GM18517 (cell line): Measurements from ENCODE around the gene PRKN.
"Not testable (repeated sequence)": the region's sequence is repeated elsewhere in the genome, so short reads cannot be mapped to it uniquely, and the experiment has no call there.

Source experiments
- ATAC-seq: cut with Tn5 transposase; IDR thresholded peaks from one replicate; pipeline ENCODE4 v1.9.1; 2021; ENCODE audit warnings: mild to moderate bottlenecking, moderate library complexity; ENCODE audit not compliant: unreplicated experiment

PRKN gene

DNA sequence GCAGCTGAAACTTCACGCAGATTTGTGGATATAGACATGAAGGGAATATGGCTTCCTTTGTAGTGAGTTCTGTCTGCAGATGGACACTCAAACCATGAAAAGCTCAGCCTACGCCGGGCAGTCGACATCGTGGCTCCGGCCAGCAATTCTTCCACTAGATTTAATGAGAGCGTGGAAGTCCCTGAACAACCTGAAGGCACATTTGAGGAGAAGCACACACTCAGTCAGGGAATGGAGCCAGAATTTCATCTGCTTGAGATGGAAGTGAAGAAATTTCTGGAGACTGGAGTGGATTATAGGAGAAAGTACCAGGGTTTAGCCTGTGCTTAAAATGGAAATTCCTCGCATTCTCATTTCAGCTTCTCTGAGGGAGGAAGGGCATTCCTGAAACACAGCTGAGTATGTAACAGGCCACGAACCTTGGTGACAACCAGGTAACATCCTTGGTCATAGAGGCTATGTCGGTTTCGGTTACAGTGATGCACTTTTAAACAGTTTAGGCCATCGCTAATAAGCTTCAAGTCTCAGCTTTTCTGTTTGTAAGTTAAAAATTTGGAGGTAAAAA lies 1373.2 kb downstream of the PRKN start:
- ATAC-seq: no peak

- no peak for ATAC-seq
Measured at GRCh38 chr6:161353208-161353613, 1374.4 kb downstream of the PRKN start.

- no peak for ATAC-seq
Measured at GRCh38 chr6:161351858-161352257, 1375.7 kb downstream of the PRKN start.

DNA sequence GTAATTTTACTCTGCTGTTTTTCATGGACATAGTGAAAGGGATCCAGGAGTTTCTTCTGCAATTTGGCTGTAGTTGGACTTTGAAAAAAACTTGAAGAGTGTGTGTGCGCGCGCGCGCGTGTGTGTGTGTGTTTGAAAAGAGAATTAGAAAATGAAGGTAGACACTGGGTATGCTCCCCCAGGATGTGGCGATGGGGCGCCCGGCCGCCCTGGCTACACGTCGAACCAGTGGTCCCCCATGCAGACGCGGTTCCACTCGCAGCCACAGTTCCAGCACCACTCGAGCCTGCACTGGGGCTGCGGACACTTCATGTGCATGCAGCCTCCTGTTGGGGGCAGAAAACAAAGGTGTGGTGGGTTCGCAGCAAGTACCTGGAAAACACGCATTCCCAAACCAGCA lies 1377.7 kb downstream of the PRKN start:
- no peak for ATAC-seq

DNA sequence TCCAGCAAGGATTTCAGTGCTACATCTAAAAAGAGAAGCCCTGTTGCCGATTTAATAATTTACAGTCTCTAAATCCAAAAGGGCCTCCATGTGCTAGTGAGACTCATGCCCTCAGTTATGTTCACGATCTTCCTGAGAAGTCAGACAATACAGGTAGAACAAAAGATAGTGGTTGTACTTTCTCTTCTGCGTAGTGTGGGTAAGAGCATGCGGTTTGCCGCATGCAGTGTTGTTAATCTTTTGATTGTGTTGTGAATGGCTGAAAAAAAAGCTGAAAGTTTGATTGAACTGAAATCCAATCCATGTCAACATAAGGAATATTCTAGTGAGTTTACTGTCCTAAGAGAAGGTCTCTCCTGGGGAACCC lies 1379.0 kb downstream of the PRKN start:
- ATAC-seq: no peak

DNA sequence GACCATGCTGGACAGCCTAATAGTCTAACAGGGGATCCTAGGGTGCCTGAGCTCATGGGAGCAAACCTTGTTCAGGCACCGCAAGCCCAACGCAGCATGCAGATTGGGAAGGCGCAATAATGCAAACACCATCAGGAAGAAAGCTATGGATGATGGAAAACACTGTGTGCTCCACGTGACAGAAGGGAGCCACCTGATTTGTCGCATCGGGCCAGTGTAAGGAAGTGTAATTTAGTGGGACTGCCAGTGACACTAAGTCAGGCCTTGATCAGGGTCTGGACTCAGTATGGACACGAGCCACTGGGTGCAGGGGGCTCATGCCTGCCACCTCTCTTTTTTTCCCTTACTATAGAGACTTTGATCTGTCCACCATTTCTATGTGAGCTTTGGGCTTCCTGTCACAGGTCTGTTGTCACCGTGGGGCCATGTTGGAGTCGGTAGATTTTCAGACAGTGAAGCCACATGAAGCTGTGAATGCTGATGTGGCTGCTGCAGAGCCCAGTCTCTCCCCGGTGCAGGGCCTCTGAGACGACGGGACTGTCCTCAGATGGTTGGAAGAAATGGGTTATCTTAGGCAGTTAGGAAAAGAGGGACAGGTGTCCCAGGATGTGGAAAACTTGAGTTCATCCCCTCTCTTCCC lies 1379.5 kb downstream of the PRKN start:
- no peak for ATAC-seq

GRCh38 chr6:161347125-161347524 lies 1380.4 kb downstream of the PRKN start:
- ATAC-seq: no peak

GRCh38 chr6:161346717-161347116 lies 1380.8 kb downstream of the PRKN start:
- ATAC-seq: no peak

GRCh38 chr6:161344626-161345025 lies 1382.9 kb downstream of the PRKN start:
- no peak for ATAC-seq

- ATAC-seq: no peak
Measured at GRCh38 chr6:161342039-161342438, 1385.5 kb downstream of the PRKN start.

DNA sequence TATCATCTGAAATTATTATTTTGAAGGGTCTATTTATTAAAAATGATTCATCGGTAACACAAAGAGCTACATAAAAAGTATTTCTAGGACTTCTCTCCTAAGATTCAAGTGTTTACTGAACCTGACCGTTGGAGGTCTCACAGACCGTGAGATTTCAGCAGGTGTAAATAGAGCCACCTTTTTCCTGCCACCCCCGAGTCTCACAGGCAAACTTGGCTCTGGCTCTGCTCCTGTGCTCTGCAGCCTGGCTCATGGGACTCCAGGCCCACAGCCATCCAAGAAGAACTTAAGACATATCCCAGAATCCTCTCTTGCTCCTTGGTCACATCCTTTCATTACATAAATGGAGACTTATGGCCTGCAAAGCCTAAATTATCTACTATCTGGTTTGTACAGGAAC lies 1385.9 kb downstream of the PRKN start:
- ATAC-seq: no peak

GRCh38 chr6:161338015-161338414 lies 1389.6 kb downstream of the PRKN start:
- ATAC-seq: no peak

- ATAC-seq: no peak
Measured at GRCh38 chr6:161336479-161336878, 1391.1 kb downstream of the PRKN start.

DNA sequence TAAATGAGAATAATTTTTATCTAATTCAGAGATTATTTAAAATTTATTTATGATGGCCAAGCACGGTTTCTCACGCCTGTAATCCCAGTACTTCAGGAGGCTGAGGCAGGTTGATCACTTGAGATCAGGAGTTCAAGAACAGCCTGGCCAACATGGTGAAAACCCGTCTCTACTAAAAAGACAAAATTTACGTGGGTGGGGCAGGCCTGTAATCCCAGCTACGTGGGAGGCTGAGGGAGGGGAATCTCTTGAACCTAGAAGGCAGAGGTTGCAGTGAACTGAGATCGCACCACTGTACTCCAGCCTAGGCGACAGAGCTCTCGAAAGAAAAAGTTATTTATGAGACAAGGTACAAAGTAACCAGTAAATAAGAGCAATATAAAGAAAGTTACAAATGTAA lies 1394.2 kb downstream of the PRKN start:
- ATAC-seq: no peak

DNA sequence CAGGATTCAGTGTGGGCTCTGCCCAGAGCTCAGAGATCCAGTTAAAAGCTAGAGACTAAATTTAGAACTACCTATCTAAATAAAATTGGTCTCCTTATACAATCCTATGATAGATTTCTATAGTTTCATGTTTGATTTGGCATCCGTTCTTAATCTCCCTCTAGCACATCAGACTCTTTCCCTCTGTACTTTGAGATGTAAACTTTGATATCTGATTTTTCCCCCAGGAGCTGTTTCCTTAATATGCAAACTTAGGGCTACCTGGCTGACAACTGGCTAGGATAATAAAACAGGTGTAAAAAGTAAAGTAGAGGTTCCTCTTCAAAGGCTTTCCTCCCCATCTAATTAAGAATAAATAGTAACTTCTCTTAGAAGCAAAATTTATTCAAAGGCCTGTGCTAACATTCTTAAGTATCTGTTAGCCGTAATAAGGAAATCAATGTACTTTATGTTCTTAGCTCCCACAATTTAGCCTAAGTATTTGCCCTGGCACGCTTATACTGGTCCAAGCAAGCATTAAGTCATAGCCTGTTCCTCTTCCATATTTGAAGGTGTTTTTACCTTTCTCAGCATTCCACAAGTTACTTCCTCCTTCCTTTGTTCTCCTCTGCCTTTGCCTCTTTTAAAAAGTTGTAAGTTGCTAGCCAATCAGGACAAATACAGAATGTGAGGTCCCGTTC lies 1396.0 kb downstream of the PRKN start:
- not testable (repeated sequence) for ATAC-seq

DNA sequence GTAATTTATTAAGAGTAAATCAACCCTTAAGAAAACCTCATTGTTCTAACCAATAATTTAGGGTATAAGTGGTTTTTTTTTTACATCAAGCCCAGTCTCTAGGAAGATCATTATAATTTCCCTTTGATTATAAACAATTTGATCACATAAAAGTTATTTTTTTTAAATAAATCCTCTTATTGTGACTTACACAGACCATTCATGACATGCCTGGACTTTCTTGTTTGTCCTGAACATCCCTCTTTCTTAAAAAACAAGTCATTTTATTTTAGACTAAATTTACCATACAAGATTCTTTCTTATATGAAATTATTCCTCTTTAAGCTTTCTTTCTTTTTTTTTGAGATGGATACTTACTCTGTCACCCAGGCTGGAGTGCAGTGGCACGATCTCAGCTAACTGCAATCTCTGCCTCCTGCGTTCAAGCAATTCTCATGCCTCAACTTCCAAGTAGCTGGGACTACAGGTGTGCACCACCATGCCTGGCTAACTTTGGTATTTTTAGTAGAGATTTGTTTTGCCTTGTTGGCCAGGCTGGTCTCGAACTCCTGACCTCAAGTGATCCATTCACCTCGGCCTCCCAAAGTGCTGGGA lies 1400.1 kb downstream of the PRKN start:
- ATAC-seq: no peak

GRCh38 chr6:161319231-161319630 lies 1408.3 kb downstream of the PRKN start:
- no peak for ATAC-seq

DNA sequence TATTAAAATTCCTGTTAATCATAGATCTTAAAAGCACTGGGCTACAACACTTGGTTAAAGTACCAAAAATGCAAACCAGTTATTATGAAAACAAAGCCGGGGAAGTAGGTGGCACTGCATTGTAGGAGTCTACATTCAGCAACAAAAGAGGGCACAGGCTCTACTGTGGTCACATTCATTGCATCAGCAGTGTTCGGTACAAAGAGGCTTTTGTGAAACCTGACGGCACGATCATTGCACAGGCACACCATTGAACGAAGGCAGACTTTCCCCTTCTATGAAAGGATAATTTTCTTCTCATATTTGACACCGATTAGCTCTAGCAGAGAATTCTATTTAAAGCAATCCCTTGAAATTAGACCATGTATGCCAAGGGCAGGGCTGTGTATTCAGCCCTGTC lies 1409.1 kb downstream of the PRKN start:
- ATAC-seq: no peak

GRCh38 chr6:161316531-161316930 lies 1411.0 kb downstream of the PRKN start:
- no peak for ATAC-seq

GRCh38 chr6:161315246-161315917 lies 1412.2 kb downstream of the PRKN start:
- not testable (repeated sequence) for ATAC-seq

DNA sequence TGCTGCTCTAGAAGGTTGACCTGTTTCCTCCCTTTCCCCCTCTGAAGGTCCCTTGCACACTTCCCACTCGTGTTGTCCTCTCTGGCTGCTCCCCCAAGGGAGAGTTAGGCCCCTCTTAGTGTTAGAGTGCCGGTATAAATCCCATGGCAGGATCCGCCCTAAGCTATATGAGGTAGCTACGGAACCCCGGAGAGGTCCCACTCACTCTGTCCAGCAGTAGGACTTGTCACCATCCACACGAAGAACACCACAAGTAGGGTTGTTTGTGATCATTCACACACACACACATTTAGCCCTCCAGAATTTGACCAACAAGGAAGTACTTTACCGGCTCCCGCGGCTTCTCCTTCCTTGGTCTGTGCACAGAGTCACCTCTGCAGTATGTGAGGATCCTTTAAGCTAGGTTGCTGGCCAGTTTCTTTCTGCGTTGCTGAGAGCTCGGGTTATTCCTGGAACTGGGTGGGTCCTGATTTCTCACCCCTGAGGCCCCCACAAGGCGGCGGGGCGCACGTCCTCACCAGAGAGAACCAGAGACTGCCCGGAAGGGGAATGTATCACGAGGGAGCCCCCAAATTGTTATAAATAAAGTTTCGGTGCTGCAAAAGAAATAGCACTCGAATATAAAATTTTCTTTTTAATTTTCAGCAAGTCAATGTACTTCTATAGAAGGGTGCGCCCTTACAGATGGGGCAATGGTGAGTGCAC lies 1412.9 kb downstream of the PRKN start:
- ATAC-seq: not testable (repeated sequence)
